ENCODE results near the gene GSG1L. TPM values are rescaled to one million over a fixed set of nuclear protein-coding genes. Genes with fewer than 3 reads are reported as not detected.

GSG1L gene
- total RNA-seq, 1 experiment from 2014 or later: not detected

- TF ChIP-seq CTCF (IDR thresholded peaks at IDR 0.05; ENCODE audit: unreplicated experiment): no peak
- intact Hi-C loops (cut with micrococcal nuclease; ENCODE audit: unreplicated experiment): no loop called here
- Mint-ChIP-seq H3K4me3 (ENCODE audit: low read depth, unreplicated experiment) (no peak overlapping the region), H3K36me3 (ENCODE audit: insufficient read depth, unreplicated experiment) (no peaks in the 10 kb centered on the region), H3K4me1 (ENCODE audit: low read depth, unreplicated experiment) (no peaks in the 10 kb centered on the region), H3K27me3 (ENCODE audit: unreplicated experiment) (peaks cover 53% of the 10 kb centered on the region), H3K9me3 (ENCODE audit: low read depth, unreplicated experiment) (no peaks in the 10 kb centered on the region), H3K27ac (ENCODE audit: unreplicated experiment) (no peak overlapping the region)
- no peak for DNase-seq
- no TSS peak for BruUV-seq (replicated peaks)
- CTCF ChIA-PET: no interaction called here
These were observed 239.5 kb downstream of the GSG1L start for GRCh38 chr16:27824006-27824405.

- H3K27ac Mint-ChIP-seq (ENCODE audit: unreplicated experiment): no peak overlapping the region
- peaks cover 55% of the 10 kb centered on the region for H3K27me3 Mint-ChIP-seq (ENCODE audit: unreplicated experiment)
- BruUV-seq (replicated peaks): no TSS peak
- TF ChIP-seq CTCF (IDR thresholded peaks at IDR 0.05; ENCODE audit: unreplicated experiment): no peak
- intact Hi-C loops (cut with micrococcal nuclease; ENCODE audit: unreplicated experiment): no loop called here
- H3K4me3 Mint-ChIP-seq (ENCODE audit: low read depth, unreplicated experiment): no peak overlapping the region
- H3K9me3 Mint-ChIP-seq (ENCODE audit: low read depth, unreplicated experiment): no peaks in the 10 kb centered on the region
- H3K36me3 Mint-ChIP-seq (ENCODE audit: insufficient read depth, unreplicated experiment): no peaks in the 10 kb centered on the region
- H3K4me1 Mint-ChIP-seq (ENCODE audit: low read depth, unreplicated experiment): no peaks in the 10 kb centered on the region
- CTCF ChIA-PET: no interaction called here
- DNase-seq: no peak
These were observed 240.1 kb downstream of the GSG1L start for GRCh38 chr16:27823421-27823820.

- no peaks in the 10 kb centered on the region for H3K9me3 Mint-ChIP-seq (ENCODE audit: low read depth, unreplicated experiment)
- TF ChIP-seq CTCF (IDR thresholded peaks at IDR 0.05; ENCODE audit: unreplicated experiment): no peak
- peaks cover 55% of the 10 kb centered on the region for H3K27me3 Mint-ChIP-seq (ENCODE audit: unreplicated experiment)
- intact Hi-C loops (cut with micrococcal nuclease; ENCODE audit: unreplicated experiment): no loop called here
- no TSS peak for BruUV-seq (replicated peaks)
- H3K4me3 Mint-ChIP-seq (ENCODE audit: low read depth, unreplicated experiment): no peak overlapping the region
- no peaks in the 10 kb centered on the region for H3K4me1 Mint-ChIP-seq (ENCODE audit: low read depth, unreplicated experiment)
- no peak overlapping the region for H3K27ac Mint-ChIP-seq (ENCODE audit: unreplicated experiment)
- no peak for DNase-seq
- CTCF ChIA-PET: no interaction called here
- H3K36me3 Mint-ChIP-seq (ENCODE audit: insufficient read depth, unreplicated experiment): no peaks in the 10 kb centered on the region
These were observed 240.5 kb downstream of the GSG1L start for GRCh38 chr16:27822996-27823395.

- Mint-ChIP-seq H3K36me3 (ENCODE audit: insufficient read depth, unreplicated experiment) (no peaks in the 10 kb centered on the region), H3K27ac (ENCODE audit: unreplicated experiment) (no peak overlapping the region), H3K4me1 (ENCODE audit: low read depth, unreplicated experiment) (no peaks in the 10 kb centered on the region), H3K9me3 (ENCODE audit: low read depth, unreplicated experiment) (no peaks in the 10 kb centered on the region), H3K27me3 (ENCODE audit: unreplicated experiment) (peaks cover 55% of the 10 kb centered on the region), H3K4me3 (ENCODE audit: low read depth, unreplicated experiment) (no peak overlapping the region)
- CTCF ChIA-PET: no interaction called here
- intact Hi-C loops (cut with micrococcal nuclease; ENCODE audit: unreplicated experiment): no loop called here
- no TSS peak for BruUV-seq (replicated peaks)
- peak; percentile 10 for DNase-seq
- TF ChIP-seq CTCF (IDR thresholded peaks at IDR 0.05; ENCODE audit: unreplicated experiment): no peak
These were observed 241.0 kb downstream of the GSG1L start for GRCh38 chr16:27822529-27822928.
